Measurements from ENCODE around the gene TERT. TPM values are rescaled to one million over a fixed set of nuclear protein-coding genes. Genes with fewer than 3 reads are reported as not detected.

Gene TERT
- total and polyA plus RNA-seq, 4 donors, result 0.02 TPM; not detected in 3

- Histone ChIP-seq H3K9me3 (ENCODE audit: control insufficient read depth in 4 of 4, insufficient read depth in 3 of 4, low read length in 3 of 4) (peaks cover 0 to 12% (median 0%) of the 10 kb centered on the region in 4 donors), H3K4me3 (no peak overlapping the region), H3K27me3 (ENCODE audit: control insufficient read depth in 3 of 3, insufficient read depth in 3 of 3, low read length in 2 of 3) (peaks cover 10 to 23% (median 22%) of the 10 kb centered on the region in 3 donors), H3K4me1 (ENCODE audit: control insufficient read depth in 5 of 5, insufficient read depth in 5 of 5, low read length in 5 of 5) (peaks cover 0 to 12% (median 0%) of the 10 kb centered on the region in 5 donors), H3K9ac (ENCODE audit: insufficient read depth in 1 of 2, low read length in 2 of 2) (no peak overlapping the region), H3K36me3 (ENCODE audit: control insufficient read depth in 4 of 4, insufficient read depth in 4 of 4, low read length in 4 of 4) (no peaks in the 10 kb centered on the region), H3K27ac (ENCODE audit: low read depth in 1 of 2, low read length in 1 of 2) (no peak overlapping the region)
- WGBS, 2 donors, result 49% methylated on average over 21 to 22 of the region's 22 CpGs
- ATAC-seq (ENCODE audit: insufficient read depth, low FRiP score) (no peak), DNase-seq (no peak)
- no peak for TF ChIP-seq CTCF (IDR thresholded peaks at IDR 0.05; ENCODE audit: control extremely low read depth, extremely low read depth)
Observed at GRCh38 chr5:1295650-1296037, 776 bp upstream of the TERT start.

- no peak for TF ChIP-seq CTCF (IDR thresholded peaks at IDR 0.05; ENCODE audit: control extremely low read depth, extremely low read depth)
- H3K9me3 ChIP-seq (ENCODE audit: control insufficient read depth in 4 of 4, insufficient read depth in 3 of 4, low read length in 3 of 4), result peaks cover 0 to 12% (median 0%) of the 10 kb centered on the region in 4 donors
- peaks cover 10 to 23% (median 22%) of the 10 kb centered on the region in 3 donors for H3K27me3 ChIP-seq (ENCODE audit: control insufficient read depth in 3 of 3, insufficient read depth in 3 of 3, low read length in 2 of 3)
- H3K4me3 ChIP-seq, result no peak overlapping the region
- H3K36me3 ChIP-seq (ENCODE audit: control insufficient read depth in 4 of 4, insufficient read depth in 4 of 4, low read length in 4 of 4), result no peaks in the 10 kb centered on the region
- H3K9ac ChIP-seq (ENCODE audit: insufficient read depth in 1 of 2, low read length in 2 of 2), result no peak overlapping the region
- DNase-seq (no peak), ATAC-seq (ENCODE audit: insufficient read depth, low FRiP score) (no peak)
- H3K27ac ChIP-seq (ENCODE audit: low read depth in 1 of 2, low read length in 1 of 2), result no peak overlapping the region
- H3K4me1 ChIP-seq (ENCODE audit: control insufficient read depth in 5 of 5, insufficient read depth in 5 of 5, low read length in 5 of 5), result peaks cover 0 to 12% (median 0%) of the 10 kb centered on the region in 5 donors
- WGBS, 2 donors, result 30 to 41% methylated on average over 52 to 69 of the region's 69 CpGs
Observed at GRCh38 chr5:1294206-1294834, 548 bp downstream of the TERT start.

- no peak overlapping the region for H3K4me3 ChIP-seq
- WGBS, 2 donors, result 92 to 94% methylated on average over 58 to 60 of the region's 60 CpGs
- H3K9ac ChIP-seq (ENCODE audit: insufficient read depth in 1 of 2, low read length in 2 of 2), result no peak overlapping the region
- H3K36me3 ChIP-seq (ENCODE audit: control insufficient read depth in 4 of 4, insufficient read depth in 4 of 4, low read length in 4 of 4), result no peaks in the 10 kb centered on the region
- no peak for ATAC-seq (ENCODE audit: insufficient read depth, low FRiP score)
- DNase-seq, result no peak
- no peak overlapping the region for H3K27ac ChIP-seq (ENCODE audit: low read depth in 1 of 2, low read length in 1 of 2)
- no peak for TF ChIP-seq CTCF (IDR thresholded peaks at IDR 0.05; ENCODE audit: control extremely low read depth, extremely low read depth)
- H3K9me3 ChIP-seq (ENCODE audit: control insufficient read depth in 4 of 4, insufficient read depth in 3 of 4, low read length in 3 of 4), result peaks cover 0 to 17% (median 0%) of the 10 kb centered on the region in 4 donors
- H3K4me1 ChIP-seq (ENCODE audit: control insufficient read depth in 5 of 5, insufficient read depth in 5 of 5, low read length in 5 of 5), result peaks cover 0 to 12% (median 0%) of the 10 kb centered on the region in 5 donors
- peaks cover 10 to 23% (median 22%) of the 10 kb centered on the region in 3 donors for H3K27me3 ChIP-seq (ENCODE audit: control insufficient read depth in 3 of 3, insufficient read depth in 3 of 3, low read length in 2 of 3)
Observed at GRCh38 chr5:1293416-1294205, 1.3 kb downstream of the TERT start.
